Measurements from ENCODE around the gene MAGI3.

- TF ChIP-seq EP300 (IDR thresholded peaks at IDR 0.05; ENCODE audit: borderline replicate concordance) = no peak
- no peak for TF ChIP-seq REST (IDR thresholded peaks at IDR 0.05; ENCODE audit: low read depth)
- no peak for TF ChIP-seq CREB1 (IDR thresholded peaks at IDR 0.05; ENCODE audit: low read depth)
- TF ChIP-seq FOXM1 (IDR thresholded peaks at IDR 0.05; ENCODE audit: borderline replicate concordance, low read depth) = no peak
- no peak for TF ChIP-seq MAX (IDR thresholded peaks at IDR 0.05)
- no peak for TF ChIP-seq TEAD4 (IDR thresholded peaks at IDR 0.05)
- TF ChIP-seq CEBPB (IDR thresholded peaks at IDR 0.05) = no peak
- no peak for TF ChIP-seq USF1 (IDR thresholded peaks at IDR 0.05)
- TF ChIP-seq YY1 (IDR thresholded peaks at IDR 0.05; ENCODE audit: low read depth) = no peak
- no peak for TF ChIP-seq TAF1 (IDR thresholded peaks at IDR 0.05; ENCODE audit: low read depth)
- TF ChIP-seq TCF12 (IDR thresholded peaks at IDR 0.05; ENCODE audit: low read depth) = no peak
- no peak for TF ChIP-seq ZBTB7A (IDR thresholded peaks at IDR 0.05; ENCODE audit: low read depth)
- no peak for TF ChIP-seq RAD21 (IDR thresholded peaks at IDR 0.05; ENCODE audit: low read depth)
Observed at GRCh38 chr1:113538225-113538624, 147.9 kb downstream of the MAGI3 start.

Measured in Ishikawa (cell line).